HepG2 (cell line): ENCODE results near the gene STEAP2. TPM values are rescaled to one million over a fixed set of nuclear protein-coding genes. Genes with fewer than 3 reads are reported as not detected.
A peak's percentile ranks its signal among the peaks of the same experiment; 100 is the strongest.

ENCODE experiments used
- ATAC-seq: fragments of 200-7000 bp; cut with Tn5 transposase; 3 replicates; pipeline ENCODE4 v1.9.1; 2020; ENCODE audit warnings: mild to moderate bottlenecking, moderate library complexity
- BruUV-seq: library from RNA; stranded (reverse); fragments of 400-500 nt; replicated peaks from 2 replicates; lab custom pipeline; 2021; lab: Mats Ljungman, UMichigan
- CTCF ChIA-PET: fragments of 300-600 bp; formaldehyde crosslinking; extraction: SDS; loops from one replicate; lab custom pipeline; 2021; ENCODE audit warnings: low total read pairs, inconsistent platforms, low intra/inter-chr PET ratio; lab: Yijun Ruan, JAX
- POLR2A ChIA-PET: fragments of 350-600 bp; sonication (Branson Sonifier 250); formaldehyde crosslinking; loops from one replicate; lab custom pipeline; 2020; ENCODE audit warnings: antibody characterized with exemption, inconsistent platforms; lab: Yijun Ruan, JAX
- DNase-seq: peaks from one replicate; pipeline ENCODE4 v3.0.0-alpha.2; 2015; ENCODE audit warnings: low spot score
- FAIRE-seq: peaks from 3 replicates; lab custom pipeline; 2011; peaks lifted over from hg19 to GRCh38; lab: Jason Lieb, UNC
- H2AFZ ChIP-seq: one replicate; pipeline ENCODE4 v1.6.1; 2011; ENCODE audit warnings: low read length, inconsistent platforms
- H3K27ac ChIP-seq: fragments of 300-600 bp; 3 replicates; pipeline ENCODE4 v1.8.0; 2011; ENCODE audit warnings: mixed run types, mild to moderate bottlenecking, mixed read lengths, low read length, inconsistent platforms; ENCODE audit not compliant: insufficient read depth; ENCODE audit errors: extremely low read length
- H3K27me3 ChIP-seq, 2 experiments: fragments of 200-600 bp in 1 of 2; 2 replicates in 1 of 2; 3 replicates in 1 of 2; pipeline versions ENCODE4 v1.6.0 to v1.8.0; 2011; ENCODE audit warnings: low read length in 2 of 2, mild to moderate bottlenecking in 2 of 2, moderate library complexity in 2 of 2, inconsistent platforms in 1 of 2; ENCODE audit not compliant: insufficient read depth in 2 of 2, control insufficient read depth in 1 of 2
- H3K36me3 ChIP-seq, 2 experiments: fragments of 200-600 bp in 1 of 2; replicated peaks in 1 of 2; 2 replicates in 1 of 2; 3 replicates in 1 of 2; pipeline versions ENCODE4 v1.5.1 to v1.8.0; 2011; ENCODE audit warnings: low read length in 2 of 2, inconsistent platforms in 1 of 2; ENCODE audit not compliant: insufficient read depth in 2 of 2, control insufficient read depth in 1 of 2
- H3K4me1 ChIP-seq: 2 replicates; pipeline ENCODE4 v1.5.1; 2012; ENCODE audit warnings: low read length, inconsistent platforms; ENCODE audit not compliant: insufficient read depth
- H3K4me2 ChIP-seq: 2 replicates; pipeline ENCODE4 v1.6.0; 2011; ENCODE audit warnings: low read depth, low read length, inconsistent platforms
- H3K4me3 ChIP-seq, 3 experiments: fragments of 200-600 bp in 1 of 3; sonication (generic), shearing (Covaris generic) in 1 of 3; replicated peaks in 1 of 3; 2 replicates each; pipeline ENCODE4 v1.5.1; 2011 to 2016; ENCODE audit warnings: low read length in 3 of 3, inconsistent platforms in 2 of 3, low read depth in 2 of 3, mild to moderate bottlenecking in 2 of 3, control low read depth in 1 of 3, mixed read lengths in 1 of 3; ENCODE audit not compliant: insufficient read depth in 1 of 3
- H3K79me2 ChIP-seq: one replicate; pipeline ENCODE4 v1.6.1; 2011; ENCODE audit warnings: low read length, inconsistent platforms; ENCODE audit not compliant: insufficient read depth
- H3K9ac ChIP-seq: 2 replicates; pipeline ENCODE4 v1.6.0; 2011; ENCODE audit warnings: mild to moderate bottlenecking, low read depth, low read length, inconsistent platforms; ENCODE audit not compliant: insufficient read depth
- H3K9me3 ChIP-seq: 2 replicates; pipeline ENCODE4 v1.5.1; 2012; ENCODE audit warnings: mild to moderate bottlenecking, low read length
- H4K20me1 ChIP-seq: 2 replicates; pipeline ENCODE4 v1.6.0; 2011; ENCODE audit warnings: inconsistent platforms, mild to moderate bottlenecking, low read length, moderate library complexity; ENCODE audit not compliant: insufficient read depth
- EHMT2 ChIP-seq: fragments of 200-600 bp; sonication (generic); IDR thresholded peaks from 2 replicates; pipeline ENCODE4 v1.7.0; 2017; ENCODE audit warnings: antibody characterized with exemption, low read depth, low read length, borderline replicate concordance
- MAFF ChIP-seq: IDR thresholded peaks from 2 replicates; pipeline ENCODE4 v1.6.1; 2011; ENCODE audit warnings: low read depth, low read length, improper control_type of control experiment
- MTA3 ChIP-seq: sonication (generic); formaldehyde crosslinking; IDR thresholded peaks from 2 replicates; pipeline ENCODE4 v1.4.0; 2020; ENCODE audit warnings: missing genetic modification reagents
- SMAD1 ChIP-seq: sonication (generic); formaldehyde crosslinking; IDR thresholded peaks from 2 replicates; pipeline ENCODE4 v1.4.0; 2020; ENCODE audit warnings: missing genetic modification reagents, low read depth, mild to moderate bottlenecking, borderline replicate concordance
- ZNF7 ChIP-seq: IDR thresholded peaks from 2 replicates; pipeline ENCODE4 v1.6.1; 2016; ENCODE audit warnings: missing biosample characterization, missing genetic modification reagents
- WGBS: methylation state at CpG from one replicate; pipeline ENCODE4 v1.1.6; 2017; ENCODE audit warnings: low lambda C conversion rate; 5-methylcytosine and 5-hydroxymethylcytosine counted together
- in situ Hi-C: cut with HindIII; loops from 2 replicates; pipeline ENCODE4 v1.10.0; 2017; ENCODE audit warnings: low pct_unique_long_range_greater_than_20kb; ENCODE audit not compliant: extremely low pct_ligation_motif_present
- intact Hi-C: fragments of 100-400 bp; cut with micrococcal nuclease; formaldehyde crosslinking; loops from one replicate; pipeline ENCODE4 v1.10.0; 2022; ENCODE audit not compliant: unreplicated experiment
- polyA plus RNA-seq, 8 experiments: library from polyadenylated mRNA; depleted of rRNA in 3 of 8; stranded (reverse) in 7 of 8; unstranded in 1 of 8; fragments of >200 nt; fragmentation: Illumina TruSeq in 4 of 8; extraction: Trizol in 4 of 8; gene quantifications; 2 replicates each; pipeline versions ENCODE4 v1.2.1 to v1.2.3, GENCODE V29; 2011 to 2016; ENCODE audit warnings: low read depth in 4 of 8, missing spikeins in 1 of 8, mixed read lengths in 1 of 8; ENCODE audit not compliant: insufficient read depth in 1 of 8
- total RNA-seq, 5 experiments: library from RNA; depleted of rRNA; stranded (reverse); fragments of >200 nt; fragmentation: Illumina TruSeq; extraction: Trizol; gene quantifications; 2 replicates each; pipeline ENCODE4 v1.2.3, GENCODE V29; 2016; ENCODE audit warnings: low read depth in 1 of 5
- TF ChIP-seq, protein P1 (sequence below): IDR thresholded peaks from 2 replicates; pipeline ENCODE4 v1.4.0; 2020; ENCODE audit warnings: mild to moderate bottlenecking, missing genetic modification reagents
- TF ChIP-seq, protein P2 (sequence below): sonication (generic); formaldehyde crosslinking; IDR thresholded peaks from 2 replicates; pipeline ENCODE4 v1.5.1; 2020; ENCODE audit warnings: mild to moderate bottlenecking, missing genetic modification reagents, borderline replicate concordance

The STEAP2 gene
- total and polyA plus RNA-seq, 2 of the 13 experiments (the other 11 are each of a cell fraction or from before 2014, with no cell fraction given) = 4.3 to 4.4 TPM

DNA sequence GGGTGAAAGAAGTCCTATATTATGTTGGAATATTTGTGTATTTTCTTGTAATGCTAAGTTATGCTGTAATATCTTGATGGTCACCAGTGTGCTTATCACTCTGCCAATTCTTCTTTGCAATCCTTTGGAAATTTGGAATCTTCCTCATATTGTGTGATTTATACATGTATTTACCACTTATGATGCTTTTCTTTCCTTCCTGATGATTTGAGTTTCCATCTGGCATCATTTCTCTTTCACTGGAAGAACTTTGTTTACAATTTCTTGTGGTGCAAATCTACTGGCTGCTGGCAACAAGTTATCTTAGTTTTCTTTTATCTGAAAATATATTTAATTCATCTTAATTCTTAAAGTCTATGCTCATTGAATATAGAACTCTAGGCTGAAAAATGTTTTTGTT, 62.6 kb downstream of the STEAP2 start:
- in situ Hi-C loops = no loop called here
- Histone ChIP-seq H3K79me2 (no peaks in the 10 kb centered on the region), H2AFZ (no peak overlapping the region), H3K27me3 (no peaks in the 10 kb centered on the region), H3K4me1 (peaks cover 60% of the 10 kb centered on the region), H3K4me2 (no peak overlapping the region), H3K27ac (no peak overlapping the region), H3K36me3 (no peaks in the 10 kb centered on the region), H3K4me3 (no peak overlapping the region), H3K9ac (no peak overlapping the region), H4K20me1 (no peaks in the 10 kb centered on the region), H3K9me3 (no peaks in the 10 kb centered on the region)
- ATAC-seq (no peak), FAIRE-seq (no peak), DNase-seq (no peak)
- intact Hi-C loops = no loop called here
- ChIA-PET POLR2A (no interaction called here), CTCF (no interaction called here)
- TF ChIP-seq SMAD1 = no peak
- TF ChIP-seq MTA3 (CRISPR knock-in tag) = no peak
- no peak for TF ChIP-seq EHMT2
- no TSS peak for BruUV-seq

- 0 out of 5 replicates have a peak, but pooled peaks cover 0 to 3% of the 10 kb centered on the region in 2 experiments for H3K36me3 ChIP-seq
- FAIRE-seq (peak; percentile 55), ATAC-seq (peak; percentile 92), DNase-seq (peak; percentile 72)
- no peaks in the 10 kb centered on the region for H4K20me1 ChIP-seq
- H3K4me3 ChIP-seq = no peak overlapping the region; a peak in 1 of 6 replicates
- in situ Hi-C loops = no loop called here
- WGBS = 43% methylated on average over 5 of the region's 5 CpGs
- CTCF ChIA-PET = no interaction called here
- H3K27ac ChIP-seq = peak overlapping the region; percentile 60
- no peak overlapping the region for H3K9ac ChIP-seq
- no peaks in the 10 kb centered on the region for H3K27me3 ChIP-seq
- H3K9me3 ChIP-seq = no peaks in the 10 kb centered on the region
- no peaks in the 10 kb centered on the region for H3K79me2 ChIP-seq
- intact Hi-C loops = loop anchor here (5.0 kb wide), 1 partner anchor 39 kb away; no protein-coding TSS in a partner anchor
- no TSS peak for BruUV-seq
- H3K4me1 ChIP-seq = peaks cover 40% of the 10 kb centered on the region
- H3K4me2 ChIP-seq = peak overlapping the region; percentile 52
- H2AFZ ChIP-seq = no peak overlapping the region
- POLR2A ChIA-PET = interaction anchor here (1.0 to 1.2 kb wide), 3 partner anchors 65 to 128 kb away, joined by 3 to 6 read pairs (median 4); partner anchors contain the start of gene STEAP2
- TF ChIP-seq, protein P1, sequence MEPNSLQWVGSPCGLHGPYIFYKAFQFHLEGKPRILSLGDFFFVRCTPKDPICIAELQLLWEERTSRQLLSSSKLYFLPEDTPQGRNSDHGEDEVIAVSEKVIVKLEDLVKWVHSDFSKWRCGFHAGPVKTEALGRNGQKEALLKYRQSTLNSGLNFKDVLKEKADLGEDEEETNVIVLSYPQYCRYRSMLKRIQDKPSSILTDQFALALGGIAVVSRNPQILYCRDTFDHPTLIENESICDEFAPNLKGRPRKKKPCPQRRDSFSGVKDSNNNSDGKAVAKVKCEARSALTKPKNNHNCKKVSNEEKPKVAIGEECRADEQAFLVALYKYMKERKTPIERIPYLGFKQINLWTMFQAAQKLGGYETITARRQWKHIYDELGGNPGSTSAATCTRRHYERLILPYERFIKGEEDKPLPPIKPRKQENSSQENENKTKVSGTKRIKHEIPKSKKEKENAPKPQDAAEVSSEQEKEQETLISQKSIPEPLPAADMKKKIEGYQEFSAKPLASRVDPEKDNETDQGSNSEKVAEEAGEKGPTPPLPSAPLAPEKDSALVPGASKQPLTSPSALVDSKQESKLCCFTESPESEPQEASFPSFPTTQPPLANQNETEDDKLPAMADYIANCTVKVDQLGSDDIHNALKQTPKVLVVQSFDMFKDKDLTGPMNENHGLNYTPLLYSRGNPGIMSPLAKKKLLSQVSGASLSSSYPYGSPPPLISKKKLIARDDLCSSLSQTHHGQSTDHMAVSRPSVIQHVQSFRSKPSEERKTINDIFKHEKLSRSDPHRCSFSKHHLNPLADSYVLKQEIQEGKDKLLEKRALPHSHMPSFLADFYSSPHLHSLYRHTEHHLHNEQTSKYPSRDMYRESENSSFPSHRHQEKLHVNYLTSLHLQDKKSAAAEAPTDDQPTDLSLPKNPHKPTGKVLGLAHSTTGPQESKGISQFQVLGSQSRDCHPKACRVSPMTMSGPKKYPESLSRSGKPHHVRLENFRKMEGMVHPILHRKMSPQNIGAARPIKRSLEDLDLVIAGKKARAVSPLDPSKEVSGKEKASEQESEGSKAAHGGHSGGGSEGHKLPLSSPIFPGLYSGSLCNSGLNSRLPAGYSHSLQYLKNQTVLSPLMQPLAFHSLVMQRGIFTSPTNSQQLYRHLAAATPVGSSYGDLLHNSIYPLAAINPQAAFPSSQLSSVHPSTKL (CRISPR knock-in tag) = 0 out of 2 replicates have a peak, but pooled peaks have one; percentile 20
- TF ChIP-seq MAFF (peak; percentile 73), ZNF7 (CRISPR knock-in tag) (peak; percentile 67)
- TF ChIP-seq, protein P2, sequence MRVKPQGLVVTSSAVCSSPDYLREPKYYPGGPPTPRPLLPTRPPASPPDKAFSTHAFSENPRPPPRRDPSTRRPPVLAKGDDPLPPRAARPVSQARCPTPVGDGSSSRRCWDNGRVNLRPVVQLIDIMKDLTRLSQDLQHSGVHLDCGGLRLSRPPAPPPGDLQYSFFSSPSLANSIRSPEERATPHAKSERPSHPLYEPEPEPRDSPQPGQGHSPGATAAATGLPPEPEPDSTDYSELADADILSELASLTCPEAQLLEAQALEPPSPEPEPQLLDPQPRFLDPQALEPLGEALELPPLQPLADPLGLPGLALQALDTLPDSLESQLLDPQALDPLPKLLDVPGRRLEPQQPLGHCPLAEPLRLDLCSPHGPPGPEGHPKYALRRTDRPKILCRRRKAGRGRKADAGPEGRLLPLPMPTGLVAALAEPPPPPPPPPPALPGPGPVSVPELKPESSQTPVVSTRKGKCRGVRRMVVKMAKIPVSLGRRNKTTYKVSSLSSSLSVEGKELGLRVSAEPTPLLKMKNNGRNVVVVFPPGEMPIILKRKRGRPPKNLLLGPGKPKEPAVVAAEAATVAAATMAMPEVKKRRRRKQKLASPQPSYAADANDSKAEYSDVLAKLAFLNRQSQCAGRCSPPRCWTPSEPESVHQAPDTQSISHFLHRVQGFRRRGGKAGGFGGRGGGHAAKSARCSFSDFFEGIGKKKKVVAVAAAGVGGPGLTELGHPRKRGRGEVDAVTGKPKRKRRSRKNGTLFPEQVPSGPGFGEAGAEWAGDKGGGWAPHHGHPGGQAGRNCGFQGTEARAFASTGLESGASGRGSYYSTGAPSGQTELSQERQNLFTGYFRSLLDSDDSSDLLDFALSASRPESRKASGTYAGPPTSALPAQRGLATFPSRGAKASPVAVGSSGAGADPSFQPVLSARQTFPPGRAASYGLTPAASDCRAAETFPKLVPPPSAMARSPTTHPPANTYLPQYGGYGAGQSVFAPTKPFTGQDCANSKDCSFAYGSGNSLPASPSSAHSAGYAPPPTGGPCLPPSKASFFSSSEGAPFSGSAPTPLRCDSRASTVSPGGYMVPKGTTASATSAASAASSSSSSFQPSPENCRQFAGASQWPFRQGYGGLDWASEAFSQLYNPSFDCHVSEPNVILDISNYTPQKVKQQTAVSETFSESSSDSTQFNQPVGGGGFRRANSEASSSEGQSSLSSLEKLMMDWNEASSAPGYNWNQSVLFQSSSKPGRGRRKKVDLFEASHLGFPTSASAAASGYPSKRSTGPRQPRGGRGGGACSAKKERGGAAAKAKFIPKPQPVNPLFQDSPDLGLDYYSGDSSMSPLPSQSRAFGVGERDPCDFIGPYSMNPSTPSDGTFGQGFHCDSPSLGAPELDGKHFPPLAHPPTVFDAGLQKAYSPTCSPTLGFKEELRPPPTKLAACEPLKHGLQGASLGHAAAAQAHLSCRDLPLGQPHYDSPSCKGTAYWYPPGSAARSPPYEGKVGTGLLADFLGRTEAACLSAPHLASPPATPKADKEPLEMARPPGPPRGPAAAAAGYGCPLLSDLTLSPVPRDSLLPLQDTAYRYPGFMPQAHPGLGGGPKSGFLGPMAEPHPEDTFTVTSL (CRISPR knock-in tag) = peak; percentile 47; the same call in 1 of the 2 replicates
These were observed 64.6 kb downstream of the STEAP2 start for GRCh38 chr7:90276033-90276728.
